H1 (cell line): ENCODE results near the gene CAPN9. TPM values are rescaled to one million over a fixed set of nuclear protein-coding genes. Genes with fewer than 3 reads are reported as not detected.

Experiments
- CTCF ChIA-PET: fragments of 300-600 bp; sonication (Branson Sonifier 250); formaldehyde crosslinking; loops from one replicate; lab custom pipeline; 2021; ENCODE audit not compliant: partially characterized antibody; lab: Charles Lee
- POLR2A ChIA-PET: fragments of 300-600 bp; sonication (Branson Sonifier 250); formaldehyde crosslinking; loops from one replicate; lab custom pipeline; 2021; ENCODE audit warnings: inconsistent platforms; ENCODE audit not compliant: partially characterized antibody; lab: Charles Lee
- DNase-seq, 2 experiments: peaks; one replicate each; pipeline versions ENCODE4 v3.0.0 to v3.0.0-alpha.2; 2010 to 2022; ENCODE audit warnings: low spot score in 2 of 2, low read depth in 1 of 2, mixed read lengths in 1 of 2
- FAIRE-seq: peaks from 2 replicates; lab custom pipeline; 2011; peaks lifted over from hg19 to GRCh38; lab: Jason Lieb, UNC
- H2AFZ ChIP-seq: 2 replicates; pipeline ENCODE4 v1.8.1; 2012; ENCODE audit warnings: low read length, inconsistent platforms
- H2AK5ac ChIP-seq: 2 replicates; pipeline ENCODE4 v1.6.1; 2013; ENCODE audit warnings: low read depth, low read length
- H2BK120ac ChIP-seq: replicated peaks from 2 replicates; pipeline ENCODE3; 2013; ENCODE audit warnings: low read depth, low read length, inconsistent platforms
- H2BK12ac ChIP-seq: 2 replicates; pipeline ENCODE4 v1.6.1; 2013; ENCODE audit warnings: low read depth, low read length
- H2BK15ac ChIP-seq: 2 replicates; pipeline ENCODE4 v1.6.1; 2013; ENCODE audit warnings: low read length
- H2BK20ac ChIP-seq: 2 replicates; pipeline ENCODE4 v1.6.1; 2013; ENCODE audit warnings: low read length
- H2BK5ac ChIP-seq: 2 replicates; pipeline ENCODE4 v1.6.1; 2013; ENCODE audit warnings: low read depth, low read length
- H3K14ac ChIP-seq: 2 replicates; pipeline ENCODE4 v1.6.1; 2013; ENCODE audit warnings: inconsistent platforms; ENCODE audit not compliant: insufficient read length
- H3K18ac ChIP-seq: 2 replicates; pipeline ENCODE4 v1.6.1; 2013; ENCODE audit warnings: low read length; ENCODE audit errors: extremely low read depth
- H3K23ac ChIP-seq: 2 replicates; pipeline ENCODE4 v1.6.1; 2013; ENCODE audit warnings: inconsistent platforms; ENCODE audit not compliant: insufficient read length
- H3K23me2 ChIP-seq: 2 replicates; pipeline ENCODE4 v1.6.1; 2013; ENCODE audit warnings: low read depth, low read length
- H3K27ac ChIP-seq: 2 replicates; pipeline ENCODE4 v1.6.1; 2011; ENCODE audit warnings: low read depth, low read length, inconsistent platforms
- H3K27me3 ChIP-seq, 4 experiments: replicated peaks in 1 of 4; 1 replicate in 1 of 4; 2 replicates in 3 of 4; pipeline versions ENCODE4 v1.6.1 to v1.8.1; 2011 to 2013; ENCODE audit warnings: low read length in 3 of 4, mild to moderate bottlenecking in 3 of 4, inconsistent platforms in 2 of 4, mixed read lengths in 2 of 4, moderate library complexity in 1 of 4; ENCODE audit not compliant: control insufficient read depth in 3 of 4, insufficient read depth in 3 of 4; ENCODE audit errors: extremely low read depth in 1 of 4
- H3K36me3 ChIP-seq, 4 experiments: 2 replicates each; pipeline versions ENCODE4 v1.6.1 to v1.8.1; 2011 to 2013; ENCODE audit warnings: mild to moderate bottlenecking in 4 of 4, low read length in 3 of 4, moderate library complexity in 2 of 4, control low read depth in 1 of 4, inconsistent platforms in 1 of 4; ENCODE audit not compliant: insufficient read depth in 4 of 4, control insufficient read depth in 2 of 4
- H3K4ac ChIP-seq: replicated peaks from 2 replicates; pipeline ENCODE3; 2013; ENCODE audit warnings: low read length, low read depth, mixed read lengths, inconsistent platforms; ENCODE audit not compliant: insufficient read length
- H3K4me1 ChIP-seq, 4 experiments: replicated peaks in 1 of 4; 1 replicate in 1 of 4; 2 replicates in 3 of 4; pipeline versions ENCODE4 v1.6.1 to v1.8.1; 2011 to 2013; ENCODE audit warnings: low read length in 3 of 4, inconsistent platforms in 2 of 4, mixed read lengths in 1 of 4; ENCODE audit not compliant: insufficient read depth in 4 of 4, control insufficient read depth in 3 of 4
- H3K4me2 ChIP-seq, 2 experiments: 2 replicates each; pipeline versions ENCODE4 v1.6.1 to v1.8.1; 2011 to 2013; ENCODE audit warnings: low read depth in 2 of 2, low read length in 2 of 2, control low read depth in 1 of 2, inconsistent platforms in 1 of 2, mild to moderate bottlenecking in 1 of 2; ENCODE audit not compliant: insufficient read depth in 1 of 2
- H3K4me3 ChIP-seq, 4 experiments: fragments of 200-600, 300-600 bp in 1 of 4; sonication (generic), shearing (Covaris generic), sonication (Bioruptor Twin) in 1 of 4; 2 replicates each; pipeline versions ENCODE4 v1.5.1 to v1.8.1; 2011 to 2016; ENCODE audit warnings: low read length in 4 of 4, low read depth in 3 of 4, control low read depth in 2 of 4, inconsistent platforms in 2 of 4, mild to moderate bottlenecking in 2 of 4, mixed read lengths in 1 of 4, moderate library complexity in 1 of 4; ENCODE audit not compliant: insufficient read depth in 2 of 4; ENCODE audit errors: extremely low read depth in 1 of 4
- H3K56ac ChIP-seq: replicated peaks from 2 replicates; pipeline ENCODE3; 2013; ENCODE audit warnings: low read depth, mild to moderate bottlenecking, mixed read lengths, low read length, inconsistent platforms; ENCODE audit not compliant: insufficient read length
- H3K79me1 ChIP-seq: 2 replicates; pipeline ENCODE4 v1.6.1; 2013; ENCODE audit warnings: low read depth, low read length, control low read depth
- H3K79me2 ChIP-seq, 2 experiments: 2 replicates each; pipeline versions ENCODE4 v1.6.1 to v1.8.1; 2012 to 2013; ENCODE audit warnings: low read length in 2 of 2, mild to moderate bottlenecking in 2 of 2, inconsistent platforms in 1 of 2; ENCODE audit not compliant: insufficient read depth in 2 of 2, control insufficient read depth in 1 of 2
- H3K9ac ChIP-seq, 4 experiments: replicated peaks in 1 of 4; 1 replicate in 1 of 4; 2 replicates in 3 of 4; pipeline versions ENCODE4 v1.6.1 to v1.8.1; 2011 to 2013; ENCODE audit warnings: low read depth in 3 of 4, low read length in 3 of 4, control low read depth in 2 of 4, mild to moderate bottlenecking in 2 of 4, moderate library complexity in 2 of 4, inconsistent platforms in 1 of 4; ENCODE audit errors: extremely low read depth in 1 of 4
- H3K9me3 ChIP-seq, 2 experiments: 2 replicates each; pipeline versions ENCODE4 v1.6.1 to v1.8.1; 2012 to 2013; ENCODE audit warnings: mild to moderate bottlenecking in 2 of 2, moderate library complexity in 2 of 2, control low read depth in 1 of 2, inconsistent platforms in 1 of 2, low read depth in 1 of 2, low read length in 1 of 2, mixed read lengths in 1 of 2; ENCODE audit not compliant: insufficient read depth in 2 of 2
- H4K20me1 ChIP-seq, 2 experiments: replicated peaks in 1 of 2; 2 replicates each; pipeline versions ENCODE3 to v1.8.1; 2011 to 2013; ENCODE audit warnings: inconsistent platforms in 2 of 2, low read length in 2 of 2, mild to moderate bottlenecking in 1 of 2; ENCODE audit not compliant: insufficient read depth in 2 of 2, control insufficient read depth in 1 of 2
- H4K5ac ChIP-seq: 2 replicates; pipeline ENCODE4 v1.6.1; 2013; ENCODE audit warnings: low read length, low read depth, mixed read lengths, inconsistent platforms; ENCODE audit not compliant: insufficient read length
- H4K8ac ChIP-seq: 2 replicates; pipeline ENCODE4 v1.8.0; 2013; ENCODE audit warnings: mild to moderate bottlenecking, moderate library complexity, low read length, inconsistent platforms; ENCODE audit not compliant: insufficient read depth; ENCODE audit errors: extremely low read depth
- H4K91ac ChIP-seq: replicated peaks from 2 replicates; pipeline ENCODE3; 2013; ENCODE audit warnings: low read length, mixed read lengths, inconsistent platforms; ENCODE audit not compliant: insufficient read length
- CHD1 ChIP-seq: IDR thresholded peaks from 2 replicates; pipeline ENCODE4 v1.6.1; 2012; ENCODE audit warnings: low read depth, low read length, improper control_type of control experiment
- CTBP2 ChIP-seq: IDR thresholded peaks from 2 replicates; pipeline ENCODE4 v1.7.0; 2011; ENCODE audit warnings: borderline replicate concordance, mild to moderate bottlenecking, moderate library complexity, mixed read lengths, low read length; ENCODE audit not compliant: insufficient read depth, insufficient read length
- CTCF ChIP-seq, 3 experiments: IDR thresholded peaks; 1 replicate in 2 of 3; 2 replicates in 1 of 3; pipeline versions ENCODE4 v1.5.1 to v1.6.1; 2011; ENCODE audit warnings: low read length in 3 of 3, mild to moderate bottlenecking in 3 of 3, inconsistent platforms in 2 of 3, low read depth in 1 of 3, moderate library complexity in 1 of 3; ENCODE audit not compliant: insufficient read depth in 1 of 3; ENCODE audit errors: control extremely low read depth in 1 of 3
- POLR2AphosphoS5 ChIP-seq: IDR thresholded peaks from 2 replicates; pipeline ENCODE4 v1.6.1; 2011; ENCODE audit warnings: low read depth, low read length
- SAP30 ChIP-seq: fragments of 300-600 bp; sonication (generic); IDR thresholded peaks from 2 replicates; pipeline ENCODE4 v1.7.1; 2012; ENCODE audit warnings: low read length, moderate library complexity, mild to moderate bottlenecking, inconsistent platforms; ENCODE audit not compliant: insufficient read depth, insufficient replicate concordance
- SIN3A ChIP-seq, 2 experiments: IDR thresholded peaks in 1 of 2; conservative IDR thresholded peaks in 1 of 2; 2 replicates each; pipeline ENCODE4 v1.6.1; 2011 to 2012; ENCODE audit warnings: low read length in 2 of 2, improper control_type of control experiment in 1 of 2, low read depth in 1 of 2, mild to moderate bottlenecking in 1 of 2
- SP1 ChIP-seq: IDR thresholded peaks from 2 replicates; pipeline ENCODE4 v1.6.1; 2011; ENCODE audit warnings: low read depth, low read length
- SP4 ChIP-seq: IDR thresholded peaks from 2 replicates; pipeline ENCODE4 v1.6.1; 2012; ENCODE audit warnings: low read length, inconsistent platforms
- SUZ12 ChIP-seq: fragments of 200-600 bp; sonication (generic); IDR thresholded peaks from 2 replicates; pipeline ENCODE4 v1.6.1; 2012; ENCODE audit warnings: mild to moderate bottlenecking, inconsistent platforms, low read length, moderate library complexity, mixed read lengths
- TCF12 ChIP-seq: IDR thresholded peaks from 2 replicates; pipeline ENCODE4 v1.6.1; 2011; ENCODE audit warnings: low read depth, mild to moderate bottlenecking, low read length
- TEAD4 ChIP-seq: IDR thresholded peaks from 2 replicates; pipeline ENCODE4 v1.6.1; 2012; ENCODE audit warnings: low read depth, low read length, inconsistent platforms, mixed read lengths
- WGBS, 2 experiments: shearing (Covaris generic) in 1 of 2; methylation state at CpG; one replicate each; pipeline versions ENCODE4 v1.1.6 to v1.1.7; 2013 to 2015; ENCODE audit warnings: low lambda C conversion rate in 2 of 2, mixed read lengths in 2 of 2, inconsistent platforms in 1 of 2, low coverage in 1 of 2, missing lambda C conversion rate in 1 of 2; ENCODE audit not compliant: insufficient replicate concordance in 2 of 2, insufficient coverage in 1 of 2, insufficient read length in 1 of 2; ENCODE audit errors: extremely low coverage in 1 of 2, missing lambda C conversion rate in 1 of 2; 5-methylcytosine and 5-hydroxymethylcytosine counted together
- polyA plus RNA-seq, 7 experiments: library from polyadenylated mRNA; depleted of rRNA in 3 of 7; stranded (reverse) in 5 of 7; unstranded in 2 of 7; fragments of >200 nt in 5 of 7; fragments of 200-250 nt in 2 of 7; gene quantifications; 1 replicate in 5 of 7; 2 replicates in 1 of 7; 4 replicates in 1 of 7; pipeline versions ENCODE4 v1.2.1 to v1.2.3, GENCODE V29; 2011 to 2013; ENCODE audit warnings: missing spikeins in 2 of 7, mixed read lengths in 2 of 7
- total RNA-seq: library from RNA; stranded (reverse); fragmentation: NEBNext Ultra II Directional; extraction: Animal tissue kit (Norgen Biotek cat#: 25700); gene quantifications from 2 replicates; pipeline ENCODE4 v1.2.1, GENCODE V29; 2021

CAPN9 gene
- total and polyA plus RNA-seq, 2 of the 8 experiments (the other 6 are each of a cell fraction or from before 2014, with no cell fraction given), result 0.22 to 0.76 TPM

GRCh38 chr1:230771773-230772354, 24.7 kb downstream of the CAPN9 start:
- FAIRE-seq (no peak), DNase-seq (no peak)
- Histone ChIP-seq H3K4me3 (no peak overlapping the region), H2BK12ac (no peak overlapping the region), H3K4me1 (peaks cover 0 to 3% (median 1%) of the 10 kb centered on the region in 4 experiments; a peak in 3 of 7 replicates), H3K9me3 (no peaks in the 10 kb centered on the region), H2BK120ac (no peak overlapping the region), H3K23me2 (no peaks in the 10 kb centered on the region), H3K79me1 (no peaks in the 10 kb centered on the region), H4K20me1 (no peaks in the 10 kb centered on the region), H3K18ac (no peak overlapping the region), H2AK5ac (no peak overlapping the region), H3K27ac (no peak overlapping the region), H4K91ac (no peak overlapping the region), H3K27me3 (no peaks in the 10 kb centered on the region; a peak in 1 of 7 replicates), H3K4ac (no peak overlapping the region), H3K23ac (no peak overlapping the region), H2BK5ac (no peak overlapping the region), H3K36me3 (no peaks in the 10 kb centered on the region), H4K8ac (no peak overlapping the region), H2BK20ac (no peak overlapping the region), H2AFZ (no peak overlapping the region), H3K14ac (no peak overlapping the region), H3K79me2 (no peaks in the 10 kb centered on the region), H3K9ac (no peak overlapping the region), H3K4me2 (no peak overlapping the region), H4K5ac (no peak overlapping the region), H2BK15ac (no peak overlapping the region), H3K56ac (no peak overlapping the region)
- POLR2A ChIA-PET, result interaction anchor here (1.8 kb wide), 1 partner anchor 130 kb away, joined by 5 read pairs; the partner anchor contains the start of gene COG2
- 92% methylated on average over 13 of the region's 13 CpGs; no CpG with 5 or more reads in 1 of the 2 experiments for WGBS, 2 experiments
- CTCF ChIA-PET, result interaction anchor here (0.6 to 4.3 kb wide), 11 partner anchors 7 to 776 kb away, joined by 3 to 36 read pairs (median 8); partner anchors contain the start of gene AGT
- TF ChIP-seq SP1 (no peak), CTBP2 (no peak), CHD1 (no peak), SAP30 (no peak), CTCF (IDR thresholded peaks at IDR 0.05; ENCODE audit: control extremely low read depth in 1 of 3, insufficient read depth in 1 of 3, low read depth in 1 of 3, low read length in 3 of 3) (no peak), TCF12 (no peak), SUZ12 (no peak), TEAD4 (no peak), POLR2AphosphoS5 (no peak), SP4 (no peak), SIN3A (conservative IDR thresholded peaks at IDR 0.05 in 1 of 2, IDR thresholded peaks at IDR 0.05 in 1 of 2; ENCODE audit: low read depth in 1 of 2, low read length in 2 of 2) (no peak)
